Left renal pelvis (tissue), 4 donors: ENCODE data around the gene TAF1B. TPM values are rescaled to one million over a fixed set of nuclear protein-coding genes. Genes with fewer than 3 reads are reported as not detected.

Experiments
- DNase-seq, 4 donors: peaks; one replicate each; pipeline ENCODE4 v3.0.0-alpha.2; 2013; ENCODE audit warnings: low read depth in 4 of 4, low spot score in 3 of 4
- polyA plus RNA-seq, 4 donors: library from polyadenylated mRNA; unstranded; fragments of 120-200 nt; gene quantifications; one replicate each; pipeline ENCODE4 v1.2.1, GENCODE V29; 2013; ENCODE audit not compliant: insufficient read length in 4 of 4

Gene TAF1B
- polyA plus RNA-seq, 4 donors: 21.8 to 31.4 (median 29.5) TPM

DNA sequence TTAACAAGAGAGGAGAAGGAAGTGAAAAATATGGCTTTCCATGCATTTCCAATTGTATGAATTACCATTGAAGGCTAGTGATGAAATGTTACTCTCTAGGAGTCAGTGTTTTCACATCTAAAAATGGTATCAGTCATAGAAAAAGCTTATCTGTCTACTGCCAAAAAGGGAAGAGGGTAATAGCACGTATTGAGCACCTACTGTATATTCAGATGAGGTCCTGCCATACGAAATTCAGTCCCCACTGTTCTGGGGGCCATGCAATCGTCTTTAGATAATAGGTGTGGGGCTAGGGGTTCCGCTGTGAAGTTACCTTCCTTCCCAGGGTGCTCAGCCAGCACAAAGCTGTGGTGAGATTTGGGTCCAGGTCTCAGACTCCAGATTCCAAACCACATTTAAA is 94.0 kb downstream of the TAF1B start:
- DNase-seq: no peak

DNA sequence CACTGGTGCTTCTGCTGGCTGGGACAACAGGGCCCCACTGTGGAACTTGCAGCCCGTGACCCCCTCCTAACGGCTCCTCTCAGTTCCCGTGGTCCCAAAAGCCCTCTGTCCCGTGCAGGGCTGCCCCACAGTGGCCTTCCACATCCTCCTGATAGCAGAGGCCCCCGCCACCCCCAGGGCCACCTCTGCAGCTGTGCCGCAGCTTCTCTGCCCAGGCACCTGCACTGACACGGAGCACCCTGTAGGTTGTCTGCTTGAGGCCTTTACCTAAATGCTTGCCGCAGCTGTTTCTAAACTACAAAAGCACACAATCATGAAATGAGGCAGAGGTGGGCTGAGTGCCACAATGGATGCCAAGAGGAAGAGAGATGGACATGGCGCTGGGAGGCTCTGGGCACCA is 94.7 kb downstream of the TAF1B start:
- no peak for DNase-seq

DNA sequence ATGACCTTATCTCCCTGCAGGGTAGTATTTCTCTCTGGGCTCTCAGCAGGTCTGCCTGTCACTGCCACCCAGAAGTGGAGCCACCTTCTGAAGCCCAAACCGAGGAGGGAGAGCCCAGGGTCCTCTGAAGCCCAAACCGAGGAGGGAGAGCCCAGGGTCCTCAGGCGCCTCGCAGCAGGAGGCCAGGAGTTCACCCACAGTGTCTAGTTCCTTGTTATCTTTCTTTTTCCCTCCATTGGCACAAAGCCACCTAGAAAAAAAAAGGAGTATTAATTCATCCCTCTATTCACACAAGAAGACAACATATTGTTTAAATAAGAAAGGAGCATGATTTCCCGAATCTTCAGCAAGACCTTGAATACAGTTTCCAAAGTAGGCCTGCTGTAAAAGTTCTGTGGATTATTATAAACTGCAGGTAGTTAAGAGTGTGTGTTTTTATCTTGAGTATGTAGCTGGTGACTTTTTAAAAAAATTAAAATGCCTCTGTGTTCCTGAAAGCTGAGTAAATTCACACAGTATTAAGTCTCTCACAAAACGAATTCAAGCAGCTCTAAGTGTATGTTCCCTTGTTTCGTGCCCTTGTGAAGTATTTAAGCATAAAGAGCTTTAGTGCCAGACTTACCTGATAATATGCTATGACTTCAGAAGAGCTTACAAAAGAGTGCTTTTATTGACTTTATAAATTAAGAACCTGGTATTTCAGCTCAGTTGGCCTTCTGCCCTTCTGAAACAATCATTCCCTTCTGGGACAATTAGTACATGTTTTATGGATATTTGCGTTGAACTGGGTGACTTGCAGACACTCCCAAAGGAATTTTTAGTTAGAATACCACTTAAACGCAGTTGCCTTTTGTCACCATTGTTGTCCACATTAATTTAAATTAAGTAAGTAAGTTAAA is 96.6 kb downstream of the TAF1B start:
- no peak for DNase-seq

DNA sequence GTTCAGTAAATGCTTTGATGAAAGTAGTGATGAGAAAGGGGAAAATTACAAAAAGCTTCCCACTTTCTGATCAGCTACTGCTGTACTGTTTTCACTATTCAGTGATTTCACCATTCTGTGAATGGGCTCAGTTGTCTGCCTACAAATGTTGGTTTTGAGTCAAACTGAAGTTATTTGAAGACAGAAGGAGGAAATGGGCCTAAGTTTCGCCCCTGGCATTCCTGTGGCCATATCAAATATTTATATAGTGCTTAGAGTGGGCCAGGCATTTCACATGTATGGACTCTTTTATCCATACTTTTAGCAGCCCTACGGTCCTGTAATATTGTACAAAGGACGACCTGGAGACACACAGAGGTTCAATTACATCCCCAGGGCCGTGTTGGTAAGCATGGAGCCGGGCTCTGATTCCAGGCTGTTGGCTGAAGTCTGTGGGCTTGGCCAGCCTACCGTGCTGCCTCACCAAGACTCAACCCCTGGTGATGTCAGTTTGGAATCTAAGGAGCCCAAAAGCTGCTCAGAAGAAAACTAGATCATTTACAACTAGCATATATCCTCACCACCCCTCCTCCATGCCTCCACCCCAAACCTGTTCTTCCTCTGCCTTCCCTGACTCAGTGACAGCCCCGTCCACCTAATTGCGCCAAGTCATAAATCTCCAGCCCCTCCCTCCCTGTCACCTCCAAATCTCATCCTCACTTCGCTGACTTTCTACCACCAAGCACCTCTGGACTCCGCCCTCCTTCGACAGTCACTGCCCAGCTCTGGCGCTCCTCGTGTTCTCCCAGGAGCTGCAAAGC is 98.1 kb downstream of the TAF1B start:
- DNase-seq: no peak

DNA sequence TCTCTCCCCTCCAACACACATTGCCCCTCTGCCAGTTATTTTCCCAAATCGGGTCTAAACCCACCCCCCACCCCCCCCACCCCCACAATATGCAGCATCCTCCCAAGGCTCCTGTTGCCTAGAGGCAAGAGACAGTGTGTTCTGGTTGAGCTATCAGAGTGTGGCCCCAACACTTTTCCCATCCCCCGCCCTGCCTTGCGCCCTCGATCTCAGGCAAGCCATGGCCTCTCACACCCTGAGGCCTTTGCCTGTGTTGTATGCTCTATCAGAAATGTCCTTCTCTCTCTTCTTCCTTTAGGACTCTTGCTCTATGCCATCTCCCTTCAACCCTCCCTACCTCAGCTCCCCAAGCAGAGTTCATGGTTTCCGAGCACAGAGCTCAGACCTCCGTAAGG is 98.7 kb downstream of the TAF1B start:
- DNase-seq: no peak

DNA sequence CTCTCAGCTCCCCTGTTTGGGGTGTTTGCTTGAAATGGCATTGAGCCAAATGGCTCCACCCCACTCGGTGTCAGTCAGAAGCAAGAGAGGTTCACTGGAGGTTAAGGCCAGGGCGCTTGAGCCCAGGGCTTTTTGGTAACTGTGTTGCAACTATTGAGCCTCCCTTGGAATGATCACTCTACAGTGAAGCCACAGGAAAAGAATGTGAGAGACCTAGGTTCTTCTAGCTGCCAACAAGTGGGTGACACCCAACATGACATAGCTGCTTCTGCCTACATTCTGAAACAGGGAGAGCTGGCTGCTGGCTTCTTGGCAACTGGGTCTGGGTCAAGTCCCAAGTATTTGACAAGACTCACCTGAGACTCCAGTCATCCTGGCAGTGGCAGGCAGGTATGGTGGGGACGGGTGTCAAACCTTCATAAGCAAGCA is 101.1 kb downstream of the TAF1B start:
- no peak for DNase-seq

DNA sequence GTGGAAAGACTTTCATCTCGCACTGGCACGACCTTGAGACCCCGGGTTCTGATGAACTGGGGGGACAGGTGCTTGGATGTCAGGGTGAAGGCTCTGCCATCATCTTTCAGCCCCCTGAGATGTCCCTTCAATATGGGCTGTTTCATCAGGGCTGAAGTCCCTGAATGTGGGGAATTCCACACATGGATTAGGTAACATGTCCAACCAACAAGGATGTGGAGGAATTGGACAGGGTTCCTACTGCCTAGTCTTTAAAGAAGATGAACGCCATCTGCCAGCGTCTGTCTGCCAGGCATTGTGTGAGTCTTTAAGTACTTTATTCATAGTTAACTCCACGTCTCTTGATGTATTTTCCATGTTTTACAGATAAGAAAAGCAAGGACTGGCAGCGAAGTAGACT is 102.3 kb downstream of the TAF1B start:
- DNase-seq: no peak

DNA sequence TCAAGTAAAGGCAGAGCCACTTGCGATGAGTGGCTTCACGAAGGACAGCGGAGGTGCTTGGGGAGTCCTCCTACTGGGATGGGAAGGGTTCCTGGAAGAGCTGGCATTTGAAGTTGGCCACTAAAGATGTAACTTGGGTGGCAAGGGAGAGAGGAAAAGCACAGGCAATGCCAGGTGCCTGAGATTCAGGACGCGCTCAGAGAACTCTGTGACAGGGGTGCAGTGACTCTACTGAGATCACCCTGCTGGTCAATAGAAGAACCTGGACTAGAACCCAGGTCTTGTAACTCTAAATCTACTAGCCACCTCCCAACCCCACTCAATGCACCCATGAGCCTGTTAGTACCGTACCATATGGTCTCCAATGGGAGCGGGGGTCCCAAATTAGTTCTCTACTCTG is 102.8 kb downstream of the TAF1B start:
- DNase-seq: no peak

DNA sequence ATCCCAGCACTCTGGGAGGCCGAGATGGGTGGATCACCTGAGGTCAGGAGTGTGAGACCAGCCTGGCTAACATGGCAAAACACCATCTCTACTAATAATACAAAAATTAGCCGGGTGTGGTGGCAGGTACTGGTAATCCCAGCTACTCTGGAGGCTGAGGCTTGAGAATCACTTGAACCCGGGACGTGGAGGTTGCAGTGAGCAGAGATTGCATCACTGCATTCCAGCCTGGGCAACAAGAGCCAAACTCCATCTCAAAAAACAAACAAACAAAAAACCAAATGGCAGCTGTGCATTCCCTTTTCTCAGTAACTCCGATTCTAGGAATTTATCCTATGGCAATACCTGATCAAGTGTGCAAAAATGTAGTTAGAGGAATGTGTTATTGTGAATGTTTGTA is 103.5 kb downstream of the TAF1B start:
- DNase-seq: no peak

DNA sequence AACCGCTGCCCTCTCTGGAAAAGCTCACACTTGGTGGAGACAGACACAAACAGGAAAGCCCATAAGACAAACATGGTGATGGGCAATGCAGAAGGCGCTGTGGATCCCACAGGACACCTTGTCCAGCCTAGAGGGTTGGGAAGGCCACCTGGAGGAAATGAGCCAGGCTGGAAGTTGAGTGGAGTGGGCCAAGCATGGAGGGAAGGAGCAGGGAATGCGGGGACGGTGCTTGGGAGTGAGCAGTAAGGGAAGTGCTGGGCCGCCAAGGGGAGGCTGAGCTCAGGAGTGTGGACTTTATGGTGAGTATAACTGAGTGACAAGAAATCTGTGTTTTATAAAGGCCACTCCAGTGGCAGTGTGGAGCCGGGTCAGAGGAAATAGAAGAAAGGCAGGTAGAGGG is 105.4 kb downstream of the TAF1B start:
- no peak for DNase-seq

DNA sequence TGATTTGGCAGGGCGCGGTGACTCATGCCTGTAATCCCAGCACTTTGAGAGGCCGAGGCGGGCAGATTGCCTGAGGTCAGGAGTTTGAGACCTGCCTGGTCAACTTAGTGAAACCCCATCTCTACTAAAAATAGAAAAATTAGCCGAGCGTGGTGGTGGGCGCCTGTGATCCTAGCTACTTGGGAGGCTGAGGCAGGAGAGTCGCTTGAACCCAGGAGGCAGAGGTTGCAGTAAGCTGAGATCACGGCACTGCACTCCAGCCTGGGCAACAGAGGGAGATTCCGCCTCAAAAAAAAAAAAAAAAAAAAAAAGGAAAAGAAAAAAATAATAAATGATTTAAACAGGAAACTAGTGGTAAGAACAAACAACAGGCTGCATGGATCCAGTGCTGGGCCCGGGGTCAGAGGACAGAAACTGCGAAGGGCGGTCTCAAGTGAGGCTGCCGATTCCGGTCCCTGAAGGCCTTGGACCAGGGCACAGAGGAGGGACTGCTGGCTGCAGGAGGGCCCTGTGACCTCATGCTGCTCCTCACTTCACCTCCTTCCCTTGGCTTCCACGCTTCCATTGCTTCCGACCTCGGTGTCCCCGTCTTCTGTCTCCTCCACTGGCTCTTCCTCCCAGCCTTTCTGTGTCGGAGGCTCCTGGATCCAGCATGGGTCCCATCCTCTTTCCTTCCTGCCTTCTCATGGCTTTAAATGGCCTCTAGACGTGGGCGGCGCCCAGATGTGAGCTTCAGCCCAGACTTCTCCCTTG is 106.1 kb downstream of the TAF1B start:
- no peak for DNase-seq

DNA sequence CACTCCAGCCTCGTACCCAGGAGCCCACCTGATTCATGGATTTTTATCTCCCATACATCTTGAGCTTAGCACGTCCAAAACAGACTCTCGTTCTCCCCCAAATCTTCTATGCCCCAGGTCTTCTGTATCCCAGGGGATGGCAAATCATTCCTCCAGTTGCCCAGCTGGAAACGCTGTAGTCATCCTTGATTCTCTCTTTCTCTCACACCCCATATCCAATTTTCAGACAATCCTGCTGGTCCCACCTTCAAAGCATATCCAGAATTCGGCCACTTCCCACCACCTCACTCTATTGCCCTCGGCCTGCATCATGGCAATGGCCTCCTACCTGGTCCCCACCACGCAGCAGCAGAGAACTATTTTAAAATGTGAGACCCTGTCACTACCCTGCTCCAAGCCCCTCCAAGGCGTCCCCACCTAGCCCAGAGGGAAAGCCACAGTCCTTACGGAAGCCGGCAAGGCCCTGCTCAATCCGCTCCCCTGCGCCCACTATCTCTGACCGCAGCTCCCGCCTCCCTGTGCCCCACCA is 106.8 kb downstream of the TAF1B start:
- no peak for DNase-seq

DNA sequence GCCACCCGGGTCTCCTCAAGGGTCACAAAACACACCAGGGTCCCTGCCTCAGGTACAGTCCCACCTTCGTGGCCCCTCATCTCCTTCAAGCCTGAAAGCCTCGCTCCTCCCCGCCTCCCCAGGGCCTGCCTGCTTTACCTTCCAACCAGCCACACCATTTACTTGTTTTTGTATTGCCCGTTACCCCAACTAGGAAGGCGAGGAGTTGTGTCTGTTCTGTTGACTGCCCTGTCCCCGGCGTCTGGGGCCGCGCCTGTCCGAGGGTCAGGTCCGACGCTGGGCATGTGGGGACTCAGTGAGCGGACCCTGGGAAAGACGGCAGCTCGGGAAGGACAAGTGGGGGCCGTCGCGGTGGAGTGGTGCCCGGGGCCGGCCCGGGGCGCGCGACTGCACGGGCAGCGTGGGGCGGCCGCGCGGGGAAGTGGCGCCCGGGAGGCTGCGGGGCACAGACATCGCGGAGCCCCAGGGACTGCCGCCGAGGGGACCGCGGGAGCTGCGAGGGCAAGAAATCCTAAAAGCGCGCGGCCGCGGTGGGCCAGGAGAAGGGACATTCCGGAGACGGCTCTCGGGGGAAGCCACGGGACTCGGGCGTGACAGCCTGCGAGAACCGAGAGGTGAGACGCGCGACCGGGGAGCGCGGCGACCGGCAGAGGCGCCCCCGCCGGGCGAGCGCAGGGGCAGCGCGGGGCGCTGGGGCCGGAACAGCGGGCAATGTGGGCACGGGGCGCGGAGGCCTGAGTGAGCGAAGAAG is 107.4 kb downstream of the TAF1B start:
- DNase-seq: no peak

DNA sequence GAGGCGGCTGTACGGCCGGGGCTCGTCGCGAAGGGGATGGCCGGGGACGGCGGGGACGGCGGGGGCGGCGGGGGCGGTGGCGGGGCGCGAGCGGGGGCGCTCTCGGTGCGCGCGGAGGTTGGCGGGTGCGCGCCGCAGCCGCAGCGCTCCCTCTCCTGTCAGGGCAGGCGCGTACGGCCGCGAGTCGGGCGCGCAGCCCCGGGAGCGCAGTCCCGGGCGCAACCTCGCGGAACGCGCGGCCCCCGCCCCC is 107.9 kb downstream of the TAF1B start:
- no peak for DNase-seq

DNA sequence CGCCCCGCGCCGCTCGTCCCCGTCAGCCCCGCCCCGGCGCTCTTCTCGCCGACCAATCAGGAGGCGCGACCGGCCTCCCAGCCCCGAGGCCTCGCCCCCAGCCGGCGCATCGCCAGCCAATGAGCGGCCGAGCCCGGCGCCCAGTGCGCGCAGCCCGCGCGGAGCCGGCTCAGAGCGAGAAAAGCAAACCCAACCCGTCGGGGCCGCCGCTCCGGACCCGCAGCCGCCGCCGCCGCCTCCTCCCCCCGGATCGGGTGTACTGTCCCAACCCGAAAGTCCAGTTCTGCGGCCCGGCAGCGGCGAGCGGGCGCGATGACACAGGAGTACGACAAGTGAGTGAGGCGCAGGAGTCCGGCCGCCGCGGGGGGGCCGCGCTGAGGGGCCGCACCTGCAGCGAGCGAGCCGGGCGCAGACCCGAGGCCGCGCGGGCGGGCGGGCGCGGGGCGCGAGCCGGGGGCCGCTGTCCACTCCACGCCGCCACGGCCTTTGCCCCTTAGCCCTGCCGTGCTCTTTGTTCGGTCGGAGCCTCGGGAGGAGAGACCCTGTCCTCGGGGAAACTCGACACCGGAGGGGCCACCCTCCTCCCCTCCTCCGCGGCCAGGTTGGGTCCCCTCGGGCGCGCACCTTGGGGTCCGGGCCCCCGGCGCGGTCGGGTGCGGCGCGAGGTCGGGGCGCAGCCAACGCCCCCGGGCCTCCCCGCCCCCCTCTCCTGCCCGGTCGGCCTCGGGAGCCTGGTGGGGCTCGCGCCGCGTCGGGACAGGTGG is 108.4 kb downstream of the TAF1B start, which contains the start of gene GRHL1:
TSS of gene GRHL1 (plus strand) at position 172 of the 764 bp plus-strand sequence. CDS start at position 313, 141 bp downstream.
- DNase-seq: peak; percentile 64 to 86 (median 81)

DNA sequence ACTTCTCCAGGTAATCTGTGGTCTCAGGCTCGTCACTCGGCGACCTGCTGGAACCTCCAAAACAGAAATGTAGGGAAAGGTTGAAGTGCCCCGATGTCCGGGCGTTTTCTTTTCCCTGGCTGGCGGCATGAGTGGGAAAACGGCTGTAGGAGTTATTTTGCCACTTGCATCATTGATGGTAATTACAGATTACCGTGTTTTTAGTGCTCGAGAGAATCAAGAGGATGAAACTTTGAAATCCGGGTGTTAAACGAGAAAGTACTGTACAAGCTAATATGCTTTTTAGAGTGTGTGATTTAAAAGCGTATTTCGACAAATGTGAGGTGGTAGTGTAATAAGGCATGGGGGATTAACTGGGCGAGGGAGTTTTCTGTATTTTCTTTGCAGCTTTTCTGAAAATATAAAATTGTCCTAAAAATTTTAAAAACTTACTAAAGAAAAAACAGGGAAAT is 109.0 kb downstream of the TAF1B start:
- no peak for DNase-seq

DNA sequence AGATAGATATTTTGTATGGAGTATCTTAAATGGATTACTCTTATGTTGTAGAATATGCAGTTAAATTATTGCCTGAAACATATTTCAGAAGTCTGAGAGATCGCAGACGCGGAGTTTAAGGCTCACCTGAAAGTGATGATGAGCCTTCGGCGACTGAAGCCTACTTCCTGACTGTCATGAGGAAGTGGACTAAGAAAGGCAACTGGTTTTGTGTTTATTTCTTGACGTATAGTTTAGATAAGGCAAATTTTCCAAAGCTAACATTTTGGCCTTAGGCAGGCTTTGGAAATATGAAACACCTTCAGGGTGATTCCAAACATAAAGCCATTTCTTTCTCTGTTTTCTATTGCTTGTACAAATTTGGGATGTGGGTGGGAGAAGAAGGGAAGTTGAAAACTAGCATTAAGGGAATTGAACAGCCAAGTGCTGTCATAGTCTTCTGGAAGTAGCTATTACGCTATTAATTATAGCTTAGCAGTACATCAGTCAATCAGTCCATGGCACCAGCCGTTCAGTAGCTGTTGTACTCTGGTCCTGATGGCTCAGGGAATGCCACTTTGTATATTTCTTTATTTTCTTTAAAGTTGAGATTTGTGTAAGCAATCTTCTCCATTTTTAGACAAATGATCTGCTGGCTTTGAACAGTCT is 109.7 kb downstream of the TAF1B start:
- DNase-seq: no peak

DNA sequence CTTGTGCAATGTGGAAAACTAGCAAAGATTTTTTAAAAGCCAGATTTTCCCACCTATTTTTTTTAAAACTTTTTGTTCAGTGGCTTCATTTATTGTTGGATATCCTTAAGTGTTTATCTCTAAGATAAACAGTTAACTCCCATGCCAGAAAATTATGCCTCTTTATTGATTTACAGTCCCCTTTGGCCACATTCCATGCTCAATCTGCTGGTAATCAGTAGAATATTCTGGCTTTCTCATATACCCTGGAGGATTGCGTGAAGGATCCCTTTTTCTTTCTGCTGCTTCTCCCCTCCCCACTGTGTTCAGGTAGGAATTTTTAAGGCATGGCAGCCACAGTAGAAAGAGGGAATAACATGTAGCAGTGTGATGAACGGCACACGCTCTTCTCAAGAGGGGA is 110.9 kb downstream of the TAF1B start:
- no peak for DNase-seq

DNA sequence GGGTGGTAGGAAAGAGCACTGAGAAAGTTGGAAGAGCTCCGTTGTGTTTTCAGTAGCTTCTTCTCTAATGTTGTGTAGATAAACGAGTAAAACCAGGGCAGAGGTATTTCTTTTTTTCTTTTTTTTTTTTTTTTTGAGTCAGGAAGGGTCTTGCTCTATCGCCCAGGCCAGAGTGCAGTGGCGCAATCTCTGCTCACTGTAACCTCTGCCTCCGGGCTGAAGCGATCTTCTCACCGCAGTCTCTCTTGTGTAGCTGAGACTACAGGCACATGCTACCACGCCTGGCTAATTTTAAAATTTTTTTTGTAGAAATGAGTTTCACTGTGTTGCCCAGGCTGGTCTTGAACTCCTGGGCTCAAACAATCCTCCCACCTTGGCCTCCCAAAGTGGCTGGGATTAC is 114.8 kb downstream of the TAF1B start:
- DNase-seq: no peak
